ENCODE measurements around the gene PROM1.

The PROM1 gene

DNA sequence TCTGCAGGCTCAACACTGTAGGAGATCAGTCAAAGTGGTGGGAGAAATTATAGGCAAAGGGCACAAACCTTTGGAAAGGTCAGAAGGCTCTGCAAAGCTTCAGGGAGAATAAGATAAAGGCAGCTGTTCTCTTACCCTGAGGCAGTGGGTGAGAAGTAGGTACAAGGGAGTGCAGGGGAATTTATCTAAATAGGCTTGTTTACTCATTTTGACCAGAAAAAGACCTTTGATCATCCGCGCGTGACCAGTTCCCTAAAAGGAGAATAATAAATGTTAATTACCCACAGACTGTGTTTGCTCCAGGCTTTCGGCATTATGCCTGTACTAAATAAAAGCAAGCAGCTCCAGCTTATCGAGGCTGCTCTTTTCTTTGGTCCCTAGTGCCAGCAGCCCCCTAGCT, 130.2 kb downstream of the PROM1 start:
- no peak for DNase-seq (ENCODE audit: low read depth in 1 of 2, low spot score in 1 of 2)

DNA sequence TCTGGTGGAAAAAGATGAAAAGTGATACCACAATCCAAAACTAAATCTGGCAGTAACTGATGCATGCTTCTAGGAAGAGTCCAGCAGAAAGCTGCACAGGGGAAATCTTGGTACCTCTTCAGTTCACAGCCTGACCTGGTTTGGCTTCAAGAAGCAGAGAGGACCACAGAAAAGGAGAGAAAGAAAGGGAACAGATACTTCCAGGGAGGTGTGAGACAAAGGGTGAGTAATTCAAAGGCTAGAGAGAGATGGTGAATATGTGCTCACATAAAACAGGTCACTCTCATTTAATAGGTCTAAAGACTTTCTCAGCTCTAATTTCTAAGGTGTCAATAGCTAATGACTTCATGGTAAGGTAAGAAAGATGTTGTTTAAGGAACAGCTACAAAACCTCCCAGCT, 132.0 kb downstream of the PROM1 start:
- DNase-seq (ENCODE audit: low read depth in 1 of 2, low spot score in 1 of 2): no peak

DNA sequence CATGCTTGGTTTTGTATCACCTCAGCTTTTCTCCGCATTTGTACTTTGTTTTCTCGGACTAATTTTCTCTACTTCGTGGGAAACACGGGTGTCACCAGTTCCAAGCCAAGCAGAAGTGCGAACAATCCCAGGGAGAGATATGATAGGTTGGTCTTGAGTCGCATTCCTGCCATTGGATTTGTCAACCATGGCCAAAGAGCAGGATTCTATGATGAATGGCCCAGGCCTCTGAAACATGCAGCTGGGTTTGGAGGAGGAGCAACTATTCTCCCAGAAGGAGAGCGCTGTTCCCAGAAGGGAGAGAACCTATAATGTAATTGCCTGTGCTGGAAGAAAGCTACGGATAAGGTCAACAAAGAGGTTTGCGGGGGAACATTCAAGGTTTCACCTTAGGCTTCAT, 135.0 kb downstream of the PROM1 start:
- no peak for DNase-seq (ENCODE audit: low read depth in 1 of 2, low spot score in 1 of 2)

DNA sequence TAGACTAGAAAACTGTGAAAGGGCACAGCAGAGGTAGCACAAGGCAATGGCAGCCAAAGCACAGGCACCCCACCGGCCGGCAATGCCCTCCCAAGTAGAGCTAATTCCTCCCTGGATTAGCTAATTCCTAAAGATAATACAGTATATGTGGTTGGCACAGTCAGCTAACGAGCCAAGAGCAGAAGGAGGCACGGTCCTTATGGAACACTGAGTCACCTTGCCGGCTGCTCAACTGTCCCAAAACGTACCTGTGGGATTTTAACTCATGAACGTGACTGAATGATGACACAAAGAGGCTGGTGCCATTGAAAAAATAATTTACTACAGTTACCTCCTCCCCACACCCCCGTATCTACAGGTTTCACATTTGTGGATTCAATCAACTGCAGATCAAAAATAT, 136.1 kb downstream of the PROM1 start:
- no peak for DNase-seq (ENCODE audit: low read depth in 1 of 2, low spot score in 1 of 2)

DNA sequence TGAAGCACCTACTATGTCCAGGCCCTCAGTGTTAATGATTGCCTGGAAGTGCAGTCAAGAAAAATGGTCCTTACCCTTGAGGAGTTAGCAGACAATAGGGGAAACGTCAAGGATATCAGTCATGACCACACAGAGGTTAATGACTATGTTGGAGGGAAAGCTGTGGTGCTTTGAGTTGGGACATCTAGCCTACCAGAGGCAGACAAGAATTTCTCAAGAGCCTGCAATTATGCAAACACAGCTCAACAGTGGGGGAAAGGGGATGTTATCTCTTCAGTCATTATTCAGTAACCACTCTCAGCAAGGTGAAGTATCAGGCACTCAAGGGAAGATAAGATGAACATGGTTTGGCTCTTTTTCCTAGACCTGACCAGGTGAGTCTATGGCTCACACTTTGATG, 138.3 kb downstream of the PROM1 start:
- DNase-seq (ENCODE audit: low read depth in 1 of 2, low spot score in 1 of 2): no peak

DNA sequence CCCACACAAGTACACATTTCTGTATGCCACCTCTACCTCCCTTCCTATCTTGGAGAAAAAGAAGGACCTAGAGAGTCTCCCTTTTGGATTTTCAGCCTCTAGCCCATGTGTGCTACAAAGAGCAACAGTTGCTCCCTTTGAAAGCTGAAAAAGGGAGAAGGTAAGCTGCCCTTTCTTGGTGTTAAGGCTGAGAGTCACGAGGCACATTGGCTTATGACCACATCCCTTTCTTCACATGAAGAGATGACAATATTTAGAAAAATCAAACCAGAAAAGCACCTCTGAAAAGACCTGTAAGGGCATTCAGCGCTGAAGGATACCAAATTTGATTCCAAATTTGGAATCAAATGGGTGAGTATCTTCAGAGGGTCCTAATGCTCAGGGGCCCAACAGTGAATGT, 138.9 kb downstream of the PROM1 start:
- DNase-seq (ENCODE audit: low read depth in 1 of 2, low spot score in 1 of 2): no peak

DNA sequence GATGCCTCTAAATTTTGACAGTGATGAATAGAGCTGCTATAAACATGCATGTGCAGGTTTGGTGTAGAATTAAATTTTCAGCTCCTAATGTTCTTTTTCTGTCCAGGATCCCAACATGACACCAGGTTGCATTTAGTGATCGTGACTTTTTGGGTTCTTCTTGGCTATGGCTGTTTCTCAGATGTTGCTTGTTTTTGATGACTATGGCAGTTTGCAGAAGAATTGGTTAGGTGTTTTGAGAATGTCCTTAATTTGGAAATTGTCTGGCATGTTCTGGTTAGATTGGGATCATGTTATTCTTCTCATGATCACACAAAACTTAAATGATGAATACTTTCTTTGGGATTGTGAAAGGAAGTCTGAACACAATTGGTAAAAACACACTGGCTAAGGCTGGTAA, 141.5 kb downstream of the PROM1 start:
- DNase-seq (ENCODE audit: low read depth in 1 of 2, low spot score in 1 of 2): no peak

DNA sequence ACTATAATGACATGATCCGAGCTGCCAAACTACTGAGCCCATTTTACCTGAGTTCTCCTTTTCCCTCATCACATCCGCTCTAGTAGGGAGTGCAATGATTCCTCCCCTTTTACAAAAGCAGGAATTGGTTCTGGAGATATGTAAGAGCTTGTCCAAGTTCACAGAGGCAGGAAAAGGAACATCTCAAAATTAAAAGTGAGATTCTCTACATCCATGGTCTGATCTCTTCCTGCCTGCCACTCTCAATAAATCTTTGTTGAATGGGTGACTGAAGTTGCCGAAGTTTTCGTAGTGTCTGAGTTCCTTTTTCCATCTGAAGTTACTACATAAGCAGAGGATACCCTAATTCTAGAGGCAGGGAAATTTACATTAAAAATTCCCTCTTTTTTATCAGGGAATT, 145.2 kb downstream of the PROM1 start, which contains the start of gene FGFBP1:
TSS of gene FGFBP1 (minus strand) at position 101 of the 400 bp plus-strand sequence. CDS start 2,108 bp downstream, outside the sequence.
- DNase-seq (ENCODE audit: low read depth in 1 of 2, low spot score in 1 of 2): no peak

DNA sequence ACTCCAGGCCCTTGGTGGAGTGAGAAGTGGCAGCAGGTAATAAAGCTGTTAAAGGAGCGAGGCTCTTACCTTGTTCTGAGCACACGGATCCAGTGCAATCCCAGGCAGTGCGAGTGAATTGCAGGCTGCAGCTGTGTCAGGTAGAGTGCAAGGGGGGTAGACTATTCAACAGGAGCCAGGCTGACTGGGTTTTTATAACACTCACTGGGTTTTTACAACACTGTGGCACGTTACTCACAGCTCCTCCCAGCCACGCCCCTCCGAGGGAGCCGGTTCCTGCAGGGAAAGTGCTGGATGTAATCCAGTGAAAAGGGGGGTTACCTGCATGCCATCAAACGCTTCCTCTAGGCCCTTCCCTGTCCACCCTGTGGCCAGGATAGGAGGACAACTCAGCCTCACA, 145.6 kb downstream of the PROM1 start:
- no peak for DNase-seq (ENCODE audit: low read depth in 1 of 2, low spot score in 1 of 2)

DNA sequence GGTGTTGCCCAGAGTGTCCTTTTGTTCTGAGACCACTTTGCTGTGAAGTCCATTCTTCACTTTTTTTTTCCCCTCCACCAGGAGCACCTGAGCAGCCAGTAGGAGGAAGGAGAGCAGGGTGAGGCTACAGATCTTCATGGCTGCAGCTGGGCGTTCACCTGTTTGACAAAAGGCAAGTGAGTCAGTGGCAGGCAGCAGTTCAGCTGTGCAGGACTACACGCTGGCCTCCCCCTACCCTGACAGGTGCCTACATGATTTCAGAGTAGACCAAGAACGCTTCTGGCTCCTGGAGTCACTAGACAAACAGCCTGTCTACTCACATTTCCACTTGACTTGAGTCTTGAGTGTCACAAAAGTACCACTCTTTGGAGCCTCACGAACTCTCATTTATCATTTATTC, 147.3 kb downstream of the PROM1 start:
- no peak for DNase-seq (ENCODE audit: low read depth in 1 of 2, low spot score in 1 of 2)

DNA sequence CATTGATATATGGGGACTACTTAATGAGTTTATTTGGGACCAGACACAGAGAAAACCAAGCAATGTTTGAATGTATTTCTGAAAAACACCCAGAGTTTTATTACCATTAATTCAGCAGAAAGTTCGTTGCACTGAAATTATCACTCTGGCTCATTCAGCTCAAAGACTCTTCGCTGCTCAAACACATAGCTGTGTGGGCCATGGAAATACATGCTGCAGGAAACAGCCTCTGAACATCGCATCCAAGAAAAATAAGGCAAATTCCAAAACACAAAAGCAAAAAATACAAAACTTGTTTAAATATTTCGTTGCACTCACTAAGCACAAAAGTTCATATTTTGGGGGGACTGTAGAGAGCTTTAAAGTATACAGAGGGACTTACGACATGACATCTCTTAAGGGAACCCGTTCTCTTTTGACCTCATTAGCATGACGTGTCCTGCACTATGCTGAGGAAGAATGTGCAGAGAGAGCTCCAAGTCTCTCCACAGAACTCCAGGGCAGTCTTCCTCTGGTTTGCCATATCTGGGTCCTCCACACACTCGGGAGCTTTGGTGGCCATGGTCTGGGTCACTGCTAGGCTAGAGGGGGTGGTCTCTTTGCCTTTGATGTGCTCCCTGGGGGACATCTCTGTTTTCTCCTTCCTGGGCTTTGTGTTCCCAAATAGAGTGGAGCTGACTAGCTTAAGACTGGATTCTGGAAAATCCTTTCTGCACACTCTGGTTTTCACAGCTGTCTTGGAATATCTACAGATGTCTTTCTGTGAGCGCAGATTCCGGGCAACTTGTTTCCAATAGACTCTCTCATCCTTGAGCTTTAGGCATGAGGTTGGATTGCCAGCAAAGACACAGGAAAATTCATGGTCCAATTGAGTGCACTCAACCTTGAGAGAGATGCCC, 148.1 kb downstream of the PROM1 start:
- DNase-seq (ENCODE audit: low read depth in 1 of 2, low spot score in 1 of 2): no peak

DNA sequence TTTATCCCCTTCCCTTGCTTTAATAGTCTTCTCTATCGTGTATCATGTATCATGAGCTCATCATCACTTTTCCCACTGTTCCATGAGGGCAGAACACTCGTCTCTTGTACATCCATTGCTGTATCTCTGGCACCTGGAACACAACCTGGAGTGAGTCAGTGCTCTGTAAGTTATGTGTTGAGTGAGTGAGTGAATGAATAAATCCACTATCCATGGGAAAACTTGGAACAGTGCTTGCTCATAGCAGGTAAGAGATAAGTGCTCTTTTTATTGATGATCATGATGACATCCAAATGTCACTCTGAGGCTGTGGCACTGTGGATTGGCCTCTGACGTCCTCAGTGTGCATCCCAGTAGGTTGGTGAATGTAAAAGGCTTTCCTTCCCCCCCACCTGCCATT, 149.6 kb downstream of the PROM1 start:
- DNase-seq (ENCODE audit: low read depth in 1 of 2, low spot score in 1 of 2): no peak

DNA sequence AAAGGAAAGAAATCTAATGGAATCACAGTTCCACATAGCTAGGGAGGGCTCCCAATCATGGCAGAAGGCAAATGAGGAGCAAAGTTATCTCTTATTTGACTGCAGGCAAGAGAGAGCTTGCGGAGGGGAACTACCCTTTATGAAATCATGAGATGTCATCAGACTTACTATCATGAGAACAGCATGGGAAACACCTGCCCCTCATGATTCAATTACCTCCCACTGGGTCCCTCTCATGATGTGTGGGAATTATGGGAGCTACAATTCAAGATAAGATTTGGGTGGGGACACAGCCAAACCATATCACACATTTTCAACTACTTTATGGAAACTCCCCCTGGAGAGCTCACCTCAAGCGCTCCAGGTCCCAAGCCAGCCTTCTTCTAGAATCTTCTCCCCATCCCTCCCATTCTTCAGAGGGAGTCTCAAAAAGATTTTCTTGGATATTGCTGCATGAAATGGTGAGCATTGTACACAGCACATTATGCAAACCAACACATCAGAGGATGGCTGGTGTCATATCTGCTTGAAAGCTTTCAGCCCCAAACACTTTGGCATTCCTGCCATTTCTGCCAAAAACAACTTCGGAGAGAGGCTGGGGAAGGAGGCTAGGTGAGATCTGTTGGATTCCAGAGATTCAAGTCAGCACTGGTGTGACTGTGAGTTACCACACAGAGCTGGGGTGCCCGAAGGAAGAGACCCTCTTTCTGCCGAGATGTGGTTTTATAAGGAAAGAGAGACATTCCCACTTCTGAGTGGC, 152.2 kb downstream of the PROM1 start:
- DNase-seq (ENCODE audit: low read depth in 1 of 2, low spot score in 1 of 2): no peak

DNA sequence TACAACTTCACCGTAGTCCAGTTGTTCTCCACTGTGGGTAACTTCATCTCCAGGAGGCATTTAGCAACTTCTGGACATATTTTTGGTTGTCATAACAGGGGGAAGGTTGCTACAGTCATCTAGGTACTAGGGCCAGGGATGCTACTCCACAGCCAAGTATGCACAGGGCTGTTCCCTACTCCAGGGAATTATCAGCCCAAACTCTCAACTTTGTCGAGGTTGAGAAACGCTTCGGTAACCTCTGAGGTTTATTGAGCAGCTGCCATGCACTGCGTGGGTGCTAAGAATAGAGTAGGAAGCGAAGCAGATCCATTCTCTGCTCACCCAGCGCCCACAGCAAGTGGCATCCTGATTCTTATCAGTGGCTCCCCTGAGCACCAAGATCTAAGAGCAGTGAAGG, 153.5 kb downstream of the PROM1 start:
- no peak for DNase-seq (ENCODE audit: low read depth in 1 of 2, low spot score in 1 of 2)

DNA sequence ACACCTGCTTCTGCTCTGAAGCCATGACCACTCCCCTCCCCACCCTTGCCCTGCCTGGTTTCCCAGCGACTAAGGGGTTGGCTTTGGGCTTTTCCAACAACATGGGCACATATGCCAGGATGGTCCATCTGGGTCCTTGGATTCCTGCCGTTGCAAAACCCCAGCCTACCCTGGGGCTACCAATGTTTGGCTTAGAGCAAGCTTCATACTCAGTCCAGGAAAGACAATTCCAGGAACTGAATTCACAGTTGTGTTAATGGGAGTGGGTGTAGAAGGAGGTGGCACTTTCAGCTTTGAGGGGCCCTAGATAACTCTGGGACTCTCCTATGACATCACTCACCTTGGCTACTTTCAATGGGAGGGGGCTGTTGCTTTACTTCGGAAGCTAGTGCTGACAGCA, 154.3 kb downstream of the PROM1 start:
- no peak for DNase-seq (ENCODE audit: low read depth in 1 of 2, low spot score in 1 of 2)

DNA sequence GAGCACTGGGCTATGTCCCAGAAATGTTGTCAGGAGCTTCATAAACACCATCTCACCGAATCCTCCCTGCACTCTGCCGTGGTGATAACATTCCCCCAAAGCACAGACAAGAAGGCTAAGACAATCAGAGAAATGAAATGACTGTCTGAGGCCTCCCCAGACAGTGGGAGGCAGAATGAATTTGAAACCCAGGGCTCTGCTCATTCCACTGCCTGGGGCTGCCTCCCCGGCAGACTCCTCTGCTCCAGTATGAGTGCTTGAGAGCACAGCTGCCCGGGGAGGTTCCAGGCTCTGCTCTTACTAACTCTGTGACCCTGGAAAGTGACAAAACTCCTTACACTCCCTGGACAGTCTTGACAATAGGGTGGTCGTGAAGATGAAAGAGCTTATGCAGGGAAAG, 154.9 kb downstream of the PROM1 start:
- no peak for DNase-seq (ENCODE audit: low read depth in 1 of 2, low spot score in 1 of 2)

DNA sequence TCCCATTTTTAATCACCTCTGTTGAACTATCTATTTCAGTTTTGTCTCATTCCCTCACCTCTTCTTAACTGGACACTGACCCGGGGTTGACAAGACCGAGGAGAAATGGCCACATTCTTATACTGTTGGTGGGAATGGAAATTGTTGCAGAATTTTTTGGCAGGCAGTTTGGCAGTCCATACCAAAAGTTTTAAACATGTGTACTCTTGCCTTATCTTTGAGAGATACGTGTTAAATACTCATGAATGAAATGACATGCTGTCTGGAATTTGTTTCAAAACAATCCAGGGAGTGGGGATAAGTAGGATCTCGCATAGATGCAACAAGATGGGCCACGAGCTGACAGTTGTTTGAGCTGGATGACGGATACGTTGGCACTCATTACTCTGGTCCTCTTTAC, 157.3 kb downstream of the PROM1 start:
- DNase-seq (ENCODE audit: low read depth in 1 of 2, low spot score in 1 of 2): no peak

DNA sequence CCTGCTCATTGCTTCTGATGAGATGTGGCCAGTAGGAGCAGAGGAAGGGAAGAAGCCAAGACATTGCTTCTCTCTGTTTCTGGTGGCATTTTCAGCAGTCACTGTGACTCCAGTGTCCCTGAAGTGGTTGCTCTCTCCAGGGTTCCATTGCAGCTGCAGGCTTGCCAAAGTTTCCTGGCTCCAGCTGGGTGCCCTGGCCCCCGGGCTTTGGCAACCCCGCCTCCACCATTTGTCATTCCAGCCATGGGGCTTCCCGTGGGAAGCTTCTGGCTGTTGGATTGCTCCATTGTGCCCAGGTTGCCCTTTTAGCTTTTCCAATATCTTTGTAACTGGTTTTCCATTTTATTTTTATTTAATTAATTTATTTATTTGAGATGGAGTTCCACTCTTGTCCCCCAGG, 158.0 kb downstream of the PROM1 start:
- DNase-seq (ENCODE audit: low read depth in 1 of 2, low spot score in 1 of 2): no peak

DNA sequence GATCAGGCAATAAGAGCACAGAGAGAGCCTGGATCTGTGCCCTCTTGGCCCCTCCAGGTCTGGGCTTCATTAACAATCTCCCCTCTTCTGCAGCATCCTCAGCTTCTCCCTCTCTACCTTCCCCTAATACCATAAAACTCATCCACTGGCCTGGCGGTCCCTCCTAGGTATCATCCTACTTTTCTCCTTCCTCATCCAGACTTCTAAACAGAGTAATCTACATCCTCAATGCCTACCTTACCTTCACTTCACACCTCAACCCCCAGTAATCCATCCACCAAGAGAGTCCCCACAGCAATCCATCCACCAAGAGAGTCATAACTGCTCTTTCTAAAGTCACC, 162.3 kb downstream of the PROM1 start:
- DNase-seq (ENCODE audit: low read depth in 1 of 2, low spot score in 1 of 2): no peak

DNA sequence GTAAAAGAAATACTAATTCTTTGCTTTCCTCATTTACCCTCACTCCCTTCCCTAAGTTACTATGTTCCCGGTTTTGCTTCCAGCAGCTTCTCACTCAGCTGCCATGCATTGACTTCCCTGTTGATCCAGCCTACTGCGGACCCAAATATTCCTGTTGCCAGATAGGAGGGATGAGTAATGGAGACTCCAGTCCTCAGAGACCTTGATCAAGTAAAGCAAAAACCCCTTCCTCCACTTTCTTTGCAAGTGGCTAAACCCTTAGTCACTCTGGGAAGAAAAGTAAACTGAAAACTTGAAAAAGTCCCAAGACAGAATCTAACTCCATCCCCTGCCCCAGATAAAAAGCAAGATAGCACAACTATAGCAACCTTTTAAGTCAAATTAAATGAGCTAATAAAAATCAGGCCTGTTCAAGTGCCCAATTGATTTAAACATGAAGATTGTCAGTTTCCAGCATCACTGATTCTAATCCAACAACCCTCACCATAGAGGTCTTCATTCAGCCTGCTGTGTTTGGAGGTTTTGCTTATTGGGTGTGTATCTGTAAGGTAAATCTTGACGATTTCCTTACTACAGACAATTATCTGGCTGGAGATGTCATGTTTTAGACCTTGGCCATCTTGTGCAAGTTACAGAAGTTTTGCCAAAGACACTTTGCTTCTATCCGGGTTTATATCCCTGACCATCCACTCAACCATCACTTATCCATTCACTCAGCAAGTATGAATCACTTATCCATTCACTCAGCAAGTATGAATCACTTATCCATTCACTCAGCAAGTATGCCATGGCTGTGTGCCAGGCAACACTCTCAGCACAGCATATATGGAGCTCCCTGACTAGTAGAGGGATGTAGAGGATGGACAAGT, 162.9 kb downstream of the PROM1 start:
- DNase-seq (ENCODE audit: low read depth in 1 of 2, low spot score in 1 of 2): no peak

DNA sequence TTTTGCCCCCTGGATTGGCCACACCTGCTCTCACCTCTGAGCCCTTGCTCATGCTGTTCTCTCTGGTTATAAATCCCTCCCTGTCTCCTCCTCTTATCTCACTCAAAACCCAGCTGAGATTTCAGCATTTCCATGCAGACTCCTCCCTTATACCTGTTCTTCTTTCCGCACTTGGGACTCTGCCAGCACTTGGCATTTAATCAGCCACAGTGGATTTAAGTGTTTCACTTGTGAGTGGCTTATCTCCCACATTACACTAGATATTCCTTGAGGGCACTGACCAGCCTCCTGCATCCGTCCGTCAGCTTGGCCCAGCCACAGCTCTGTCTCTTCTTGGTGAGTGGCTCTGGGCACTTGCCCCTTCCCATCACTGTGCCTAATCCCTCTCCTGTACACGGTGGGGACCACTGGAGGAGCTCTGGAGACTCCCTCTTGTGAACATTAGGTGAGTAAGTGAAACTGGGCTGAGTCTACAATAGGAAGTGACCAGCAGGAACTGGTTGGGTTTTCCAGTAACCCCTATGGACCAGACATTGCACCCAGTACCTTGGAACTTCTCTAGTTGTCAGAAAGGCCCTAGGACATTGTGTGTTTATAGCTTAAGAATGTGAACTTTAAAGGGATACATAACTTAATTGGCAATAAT, 165.2 kb downstream of the PROM1 start:
- no peak for DNase-seq (ENCODE audit: low read depth in 1 of 2, low spot score in 1 of 2)
